ENCODE results near the gene KCNJ11.

KCNJ11 gene

GRCh38 chr11:17414317-17414737 is 25.9 kb upstream of the KCNJ11 start:
- TF ChIP-seq GATA2 (IDR thresholded peaks at IDR 0.05; ENCODE audit: low read depth, low read length) (no peak), GATA3 (IDR thresholded peaks at IDR 0.05; ENCODE audit: low read depth, low read length) (no peak)

- TF ChIP-seq GATA3 (IDR thresholded peaks at IDR 0.05; ENCODE audit: low read depth, low read length): no peak
- no peak for TF ChIP-seq GATA2 (IDR thresholded peaks at IDR 0.05; ENCODE audit: low read depth, low read length)
Observed at GRCh38 chr11:17413414-17414316, 25.2 kb upstream of the KCNJ11 start.

- no peak for TF ChIP-seq GATA3 (IDR thresholded peaks at IDR 0.05; ENCODE audit: low read depth, low read length)
- TF ChIP-seq GATA2 (IDR thresholded peaks at IDR 0.05; ENCODE audit: low read depth, low read length): no peak
Observed at GRCh38 chr11:17412488-17413180, 24.2 kb upstream of the KCNJ11 start.

GRCh38 chr11:17411418-17411817 is 23.0 kb upstream of the KCNJ11 start:
- TF ChIP-seq GATA2 (IDR thresholded peaks at IDR 0.05; ENCODE audit: low read depth, low read length) (no peak), GATA3 (IDR thresholded peaks at IDR 0.05; ENCODE audit: low read depth, low read length) (no peak)

- TF ChIP-seq GATA3 (IDR thresholded peaks at IDR 0.05; ENCODE audit: low read depth, low read length) (no peak), GATA2 (IDR thresholded peaks at IDR 0.05; ENCODE audit: low read depth, low read length) (no peak)
Observed at GRCh38 chr11:17410606-17411379, 22.3 kb upstream of the KCNJ11 start.

- TF ChIP-seq GATA3 (IDR thresholded peaks at IDR 0.05; ENCODE audit: low read depth, low read length): no peak
Observed at GRCh38 chr11:17408641-17409040, 20.2 kb upstream of the KCNJ11 start.

GRCh38 chr11:17408026-17408425 is 19.6 kb upstream of the KCNJ11 start:
- TF ChIP-seq GATA2 (IDR thresholded peaks at IDR 0.05; ENCODE audit: low read depth, low read length) (no peak), GATA3 (IDR thresholded peaks at IDR 0.05; ENCODE audit: low read depth, low read length) (no peak)

- no peak for TF ChIP-seq GATA2 (IDR thresholded peaks at IDR 0.05; ENCODE audit: low read depth, low read length)
- TF ChIP-seq GATA3 (IDR thresholded peaks at IDR 0.05; ENCODE audit: low read depth, low read length): no peak
Observed at GRCh38 chr11:17407575-17407974, 19.1 kb upstream of the KCNJ11 start.

GRCh38 chr11:17406818-17407149 is 18.3 kb upstream of the KCNJ11 start:
- TF ChIP-seq GATA2 (IDR thresholded peaks at IDR 0.05; ENCODE audit: low read depth, low read length) (no peak), GATA3 (IDR thresholded peaks at IDR 0.05; ENCODE audit: low read depth, low read length) (no peak)

- TF ChIP-seq GATA2 (IDR thresholded peaks at IDR 0.05; ENCODE audit: low read depth, low read length) (no peak), GATA3 (IDR thresholded peaks at IDR 0.05; ENCODE audit: low read depth, low read length) (no peak)
Observed at GRCh38 chr11:17406082-17406817, 17.8 kb upstream of the KCNJ11 start.

GRCh38 chr11:17405232-17406005 is 17.0 kb upstream of the KCNJ11 start:
- no peak for TF ChIP-seq GATA3 (IDR thresholded peaks at IDR 0.05; ENCODE audit: low read depth, low read length)
- TF ChIP-seq GATA2 (IDR thresholded peaks at IDR 0.05; ENCODE audit: low read depth, low read length): no peak

- TF ChIP-seq GATA3 (IDR thresholded peaks at IDR 0.05; ENCODE audit: low read depth, low read length) (no peak), GATA2 (IDR thresholded peaks at IDR 0.05; ENCODE audit: low read depth, low read length) (no peak)
Observed at GRCh38 chr11:17403980-17404759, 15.7 kb upstream of the KCNJ11 start.
